HEK293 (cell line): ENCODE measurements around the gene GATAD2A.

Source experiments
- CTCF ChIA-PET: fragments of 350-600 bp; formaldehyde crosslinking; extraction: SDS; loops from one replicate; lab custom pipeline; 2021; ENCODE audit warnings: antibody characterized with exemption; lab: Yijun Ruan, JAX
- POLR2A ChIA-PET: fragments of 300-600 bp; formaldehyde crosslinking; extraction: SDS; loops from one replicate; lab custom pipeline; 2020; ENCODE audit warnings: antibody characterized with exemption, inconsistent platforms; lab: Yijun Ruan, JAX
- H3K27ac ChIP-seq: fragments of 200-500 bp; sonication (Bioruptor generic); 2 replicates; pipeline ENCODE4 v1.5.1; 2014; ENCODE audit warnings: low read depth, low read length, control low read depth, inconsistent platforms; ENCODE audit errors: extremely low read depth
- H3K36me3 ChIP-seq, 2 experiments: fragments of 200-500 bp in 1 of 2; sonication (Bioruptor generic) in 1 of 2; 1 replicate in 1 of 2; 2 replicates in 1 of 2; pipeline ENCODE4 v1.5.1; 2014 to 2017; ENCODE audit warnings: inconsistent platforms in 2 of 2, low read length in 2 of 2; ENCODE audit not compliant: control insufficient read depth in 2 of 2, insufficient read depth in 1 of 2
- H3K4me1 ChIP-seq: fragments of 200-500 bp; sonication (Bioruptor generic); 2 replicates; pipeline ENCODE4 v1.5.1; 2014; ENCODE audit warnings: mild to moderate bottlenecking, low read length, inconsistent platforms; ENCODE audit not compliant: control insufficient read depth, insufficient read depth
- H3K4me3 ChIP-seq: 2 replicates; pipeline ENCODE4 v1.5.1; 2011; ENCODE audit warnings: low read depth, mild to moderate bottlenecking, control low read depth, low read length, moderate library complexity
- H3K9me3 ChIP-seq: fragments of 200-500 bp; sonication (Bioruptor generic); 2 replicates; pipeline ENCODE4 v1.5.1; 2014; ENCODE audit warnings: low read depth, low read length, inconsistent platforms; ENCODE audit not compliant: control insufficient read depth, insufficient read depth
- IKZF3 ChIP-seq: fragments of 450-650 bp; IDR thresholded peaks from 2 replicates; pipeline ENCODE4 v1.5.0; 2018; ENCODE audit warnings: missing biosample characterization, mild to moderate bottlenecking, missing genetic modification characterization, moderate library complexity
- OSR2 ChIP-seq: fragments of 450-650 bp; formaldehyde crosslinking; IDR thresholded peaks from 2 replicates; pipeline ENCODE4 v1.5.1; 2016; ENCODE audit warnings: missing biosample characterization, missing genetic modification characterization
- PRDM2 ChIP-seq: fragments of 450-650 bp; formaldehyde crosslinking; IDR thresholded peaks from 2 replicates; pipeline ENCODE4 v1.5.1; 2016; ENCODE audit warnings: missing biosample characterization, missing genetic modification characterization, borderline replicate concordance
- ZBTB48 ChIP-seq: fragments of 450-650 bp; formaldehyde crosslinking; IDR thresholded peaks from 2 replicates; pipeline ENCODE4 v1.5.1; 2016; ENCODE audit warnings: missing biosample characterization, missing genetic modification characterization
- ZFHX2 ChIP-seq: fragments of 450-650 bp; formaldehyde crosslinking; conservative IDR thresholded peaks from 2 replicates; pipeline ENCODE4 v1.5.1; 2016; ENCODE audit warnings: missing biosample characterization, missing genetic modification characterization
- ZFP37 ChIP-seq: fragments of 450-650 bp; formaldehyde crosslinking; IDR thresholded peaks from 2 replicates; pipeline ENCODE4 v1.5.1; 2016; ENCODE audit warnings: missing biosample characterization, missing genetic modification characterization
- ZNF280D ChIP-seq: fragments of 450-650 bp; formaldehyde crosslinking; IDR thresholded peaks from 2 replicates; pipeline ENCODE4 v1.5.1; 2016; ENCODE audit warnings: missing biosample characterization, missing genetic modification characterization
- ZNF292 ChIP-seq: fragments of 450-650 bp; formaldehyde crosslinking; IDR thresholded peaks from 2 replicates; pipeline ENCODE4 v1.5.1; 2016; ENCODE audit warnings: low read depth, missing biosample characterization, missing genetic modification characterization, borderline replicate concordance
- ZNF488 ChIP-seq: fragments of 450-650 bp; formaldehyde crosslinking; IDR thresholded peaks from 2 replicates; pipeline ENCODE4 v1.5.1; 2016; ENCODE audit warnings: missing biosample characterization, missing genetic modification characterization
- ZNF600 ChIP-seq: fragments of 450-650 bp; formaldehyde crosslinking; IDR thresholded peaks from 2 replicates; pipeline ENCODE4 v1.5.1; 2016; ENCODE audit warnings: missing biosample characterization, missing genetic modification characterization
- ZNF654 ChIP-seq: fragments of 450-650 bp; formaldehyde crosslinking; IDR thresholded peaks from 2 replicates; pipeline ENCODE4 v1.5.1; 2016; ENCODE audit warnings: low read depth, missing biosample characterization, missing genetic modification characterization
- ZSCAN5A ChIP-seq: fragments of 450-650 bp; formaldehyde crosslinking; IDR thresholded peaks from 2 replicates; pipeline ENCODE4 v1.5.1; 2016; ENCODE audit warnings: missing biosample characterization, missing genetic modification characterization
- TF ChIP-seq, protein P1 (sequence below): fragments of 450-650 bp; formaldehyde crosslinking; IDR thresholded peaks from 2 replicates; pipeline ENCODE4 v1.5.1; 2016; ENCODE audit warnings: missing biosample characterization, missing genetic modification characterization
- TF ChIP-seq, protein P2 (sequence below): fragments of 450-650 bp; formaldehyde crosslinking; IDR thresholded peaks from 2 replicates; pipeline ENCODE4 v1.5.1; 2016; ENCODE audit warnings: missing biosample characterization, missing genetic modification characterization

The GATAD2A gene

GRCh38 chr19:19420570-19421298 lies 15.3 kb downstream of the GATAD2A start:
- ChIA-PET CTCF (no interaction called here), POLR2A (interaction anchor here (0.7 kb wide), 1 partner anchor 64 kb away, joined by 3 read pairs; no protein-coding TSS in a partner anchor)
- H3K9me3 ChIP-seq: no peaks in the 10 kb centered on the region
- H3K27ac ChIP-seq: no peak overlapping the region
- H3K4me3 ChIP-seq: no peak overlapping the region
- H3K36me3 ChIP-seq: no peaks in the 10 kb centered on the region
- no peak for TF ChIP-seq IKZF3 (tag by site-specific recombination)
- no peak for TF ChIP-seq ZNF488
- TF ChIP-seq ZFP37 (tag by site-specific recombination): no peak
- no peak for TF ChIP-seq ZFHX2 (tag by site-specific recombination)
- peak; percentile 56; the same call in 1 of the 2 replicates for TF ChIP-seq OSR2
- peak; percentile 52; the same call in 1 of the 2 replicates for TF ChIP-seq ZBTB48 (tag by site-specific recombination)
- no peak for TF ChIP-seq ZNF292
- TF ChIP-seq ZNF280D (tag by site-specific recombination): no peak
- TF ChIP-seq ZNF600: peak; percentile 53; the same call in 1 of the 2 replicates
- TF ChIP-seq, protein P1, sequence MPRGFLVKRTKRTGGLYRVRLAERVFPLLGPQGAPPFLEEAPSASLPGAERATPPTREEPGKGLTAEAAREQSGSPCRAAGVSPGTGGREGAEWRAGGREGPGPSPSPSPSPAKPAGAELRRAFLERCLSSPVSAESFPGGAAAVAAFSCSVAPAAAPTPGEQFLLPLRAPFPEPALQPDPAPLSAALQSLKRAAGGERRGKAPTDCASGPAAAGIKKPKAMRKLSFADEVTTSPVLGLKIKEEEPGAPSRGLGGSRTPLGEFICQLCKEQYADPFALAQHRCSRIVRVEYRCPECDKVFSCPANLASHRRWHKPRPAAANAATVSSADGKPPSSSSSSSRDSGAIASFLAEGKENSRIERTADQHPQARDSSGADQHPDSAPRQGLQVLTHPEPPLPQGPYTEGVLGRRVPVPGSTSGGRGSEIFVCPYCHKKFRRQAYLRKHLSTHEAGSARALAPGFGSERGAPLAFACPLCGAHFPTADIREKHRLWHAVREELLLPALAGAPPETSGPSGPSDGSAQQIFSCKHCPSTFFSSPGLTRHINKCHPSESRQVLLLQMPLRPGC: peak; percentile 54; the same call in 1 of the 2 replicates
- TF ChIP-seq, protein P2, sequence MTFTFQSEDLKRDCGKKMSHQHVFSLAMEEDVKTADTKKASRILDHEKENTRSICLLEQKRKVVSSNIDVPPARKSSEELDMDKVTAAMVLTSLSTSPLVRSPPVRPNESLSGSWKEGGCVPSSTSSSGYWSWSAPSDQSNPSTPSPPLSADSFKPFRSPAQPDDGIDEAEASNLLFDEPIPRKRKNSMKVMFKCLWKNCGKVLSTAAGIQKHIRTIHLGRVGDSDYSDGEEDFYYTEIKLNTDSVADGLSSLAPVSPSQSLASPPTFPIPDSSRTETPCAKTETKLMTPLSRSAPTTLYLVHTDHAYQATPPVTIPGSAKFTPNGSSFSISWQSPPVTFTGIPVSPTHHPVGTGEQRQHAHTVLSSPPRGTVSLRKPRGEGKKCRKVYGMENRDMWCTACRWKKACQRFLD (tag by site-specific recombination): no peak
- no peaks in the 10 kb centered on the region; the same call in 1 of the 2 replicates for H3K4me1 ChIP-seq

DNA sequence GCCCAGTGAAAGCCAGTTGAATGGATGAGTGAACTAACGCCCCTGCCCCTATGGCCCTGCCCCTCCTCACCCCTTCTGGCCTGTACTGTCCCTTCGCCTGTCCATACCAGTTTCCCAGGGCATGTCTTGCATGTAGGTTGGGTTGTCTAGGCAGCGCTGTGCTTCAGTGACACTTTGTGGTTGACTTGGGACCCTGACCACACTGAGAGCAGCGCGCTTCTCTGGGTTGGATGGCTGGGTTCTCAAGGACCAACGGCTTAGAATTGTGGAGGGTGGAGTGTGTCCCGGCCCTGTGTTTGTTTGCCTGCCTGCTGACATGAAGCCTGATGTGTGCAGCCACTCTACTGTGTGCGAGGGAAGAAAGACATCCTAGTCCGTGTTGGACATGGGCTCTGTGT lies 15.8 kb downstream of the GATAD2A start:
- Histone ChIP-seq H3K4me1 (no peaks in the 10 kb centered on the region; the same call in 1 of the 2 replicates), H3K4me3 (no peak overlapping the region), H3K9me3 (no peaks in the 10 kb centered on the region), H3K27ac (no peak overlapping the region), H3K36me3 (no peaks in the 10 kb centered on the region)
- TF ChIP-seq ZNF654 (tag by site-specific recombination) (no peak), PRDM2 (tag by site-specific recombination) (no peak), ZSCAN5A (tag by site-specific recombination) (no peak)
- CTCF ChIA-PET: no interaction called here
- POLR2A ChIA-PET: no interaction called here
